Stimulated activated CD4-positive, alpha-beta T cell treated with anti-CD3 and anti-CD28 coated beads, Interleukin-1b, Interleukin-23, amount 100 ng/mL, for 4 hours (primary cell): ENCODE results near the gene NKX6-1.

Experiments
- DNase-seq, 2 donors: peaks; one replicate each; pipeline ENCODE4 v3.0.0-alpha.2; 2020; ENCODE audit warnings: low read depth in 2 of 2

Gene NKX6-1

DNA sequence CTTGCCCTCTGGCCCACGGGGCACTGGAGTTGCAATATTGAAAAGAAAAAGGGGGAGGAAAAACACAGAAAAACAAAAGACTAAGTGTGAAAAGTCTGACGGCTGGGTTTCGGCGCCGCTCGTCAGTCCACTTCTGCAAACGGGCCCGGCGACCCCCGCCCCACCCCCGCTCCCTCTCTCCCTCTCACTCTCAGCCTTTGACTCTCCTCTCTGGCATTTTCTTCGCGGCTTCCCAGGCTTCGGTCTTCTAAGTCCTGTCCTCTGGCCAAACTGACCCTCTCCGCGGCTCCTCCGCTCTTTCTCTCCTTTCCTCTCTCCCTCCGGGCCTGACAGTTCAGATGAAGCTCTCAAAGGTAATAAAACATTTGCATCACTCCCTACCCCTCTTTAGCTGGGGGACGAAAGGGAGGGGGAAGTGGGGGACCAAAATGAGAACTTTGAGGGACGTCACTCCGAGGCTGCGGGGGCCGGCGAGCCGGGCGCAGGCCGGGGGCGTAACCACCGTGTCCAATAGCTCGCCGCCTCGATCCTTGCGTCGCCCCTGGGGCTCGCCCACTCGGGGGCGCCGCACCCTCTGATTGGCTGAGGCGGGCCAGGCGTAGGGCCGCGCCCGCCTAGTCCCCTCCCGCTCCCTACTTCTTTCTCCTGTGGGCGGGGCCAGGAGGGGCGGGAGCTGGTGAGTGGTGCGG, at the start of gene NKX6-1:
Gene NKX6-1, minus strand, starts transcription at position 358 of the 689 bp plus-strand sequence. CDS start 1,064 bp downstream, outside the sequence.
- no peak for DNase-seq

DNA sequence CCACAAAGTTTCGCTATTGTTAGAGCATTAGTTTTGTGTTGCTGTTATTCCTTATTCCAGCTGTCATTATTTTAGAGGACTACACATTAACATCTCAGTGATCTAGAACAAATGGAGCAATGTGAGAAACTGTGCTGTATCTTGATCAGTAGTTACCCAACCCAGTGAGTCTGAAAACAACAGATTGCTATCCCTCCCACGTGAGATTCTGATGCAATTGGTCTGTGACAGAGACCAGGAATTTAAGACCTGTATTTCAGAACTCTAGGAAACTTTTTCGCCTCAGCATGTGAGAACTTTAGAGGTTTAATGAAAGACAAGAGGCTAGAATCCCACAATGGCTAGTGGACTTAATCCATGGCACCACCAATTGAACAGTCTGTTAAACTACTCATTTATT, 48.1 kb upstream of the NKX6-1 start:
- no peak for DNase-seq

DNA sequence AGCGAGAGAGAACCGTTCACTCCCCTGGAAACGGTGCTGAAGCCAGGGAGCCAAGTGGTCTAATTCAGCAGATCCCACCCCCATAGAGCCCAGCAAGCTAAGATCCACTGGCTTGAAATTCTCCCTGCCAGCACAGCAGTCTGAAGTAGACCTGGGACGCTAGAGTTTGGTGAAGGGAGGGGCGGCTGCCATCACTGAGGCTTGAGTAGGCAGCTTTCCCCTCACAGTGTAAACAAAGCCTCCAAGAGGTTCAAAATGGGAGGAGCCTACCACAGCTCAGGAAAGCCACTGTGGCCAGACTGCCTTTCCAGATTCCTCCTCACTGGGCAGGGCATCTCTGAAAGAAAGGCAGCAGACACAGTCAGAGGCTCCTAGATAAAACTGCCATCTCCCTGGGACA, 46.0 kb upstream of the NKX6-1 start:
- DNase-seq: no peak

DNA sequence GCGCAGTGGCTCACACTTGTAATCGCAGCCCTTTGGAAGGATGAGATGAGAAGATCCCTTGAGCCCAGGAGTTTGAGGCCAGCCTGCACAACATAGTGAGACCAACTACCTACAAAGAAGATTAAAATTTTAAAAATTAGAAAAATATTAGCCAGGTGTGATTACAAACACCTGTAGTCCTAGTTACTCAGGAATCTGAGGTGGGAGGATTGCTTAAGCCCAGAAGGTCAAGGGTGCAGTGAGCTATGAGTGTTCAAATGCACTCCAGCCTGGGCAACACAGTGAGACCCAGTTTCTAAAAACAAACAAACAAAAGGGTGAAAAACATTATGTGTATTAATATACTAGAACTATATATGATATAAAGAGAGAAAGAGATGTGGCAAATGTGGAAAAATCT, 36.8 kb upstream of the NKX6-1 start:
- DNase-seq: no peak

DNA sequence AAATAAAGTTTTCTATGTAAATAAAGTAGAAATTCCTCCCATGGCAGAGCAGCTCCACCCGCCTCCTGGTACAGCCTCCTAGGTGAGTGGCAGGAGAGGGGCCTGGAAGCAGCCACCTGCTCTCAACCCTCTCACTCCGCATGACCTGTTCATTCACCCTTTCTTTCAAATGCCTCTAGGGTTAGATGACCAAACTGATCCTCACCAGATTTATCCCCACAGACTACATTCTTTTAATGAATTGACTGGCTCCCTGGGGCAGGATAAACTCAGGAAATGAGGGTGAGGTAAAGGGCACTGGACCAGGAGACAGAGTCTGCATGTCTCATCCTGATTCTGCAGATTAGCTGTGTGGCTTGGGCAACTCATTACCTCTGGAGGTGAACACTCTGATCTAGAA, 32.6 kb upstream of the NKX6-1 start:
- no peak for DNase-seq

DNA sequence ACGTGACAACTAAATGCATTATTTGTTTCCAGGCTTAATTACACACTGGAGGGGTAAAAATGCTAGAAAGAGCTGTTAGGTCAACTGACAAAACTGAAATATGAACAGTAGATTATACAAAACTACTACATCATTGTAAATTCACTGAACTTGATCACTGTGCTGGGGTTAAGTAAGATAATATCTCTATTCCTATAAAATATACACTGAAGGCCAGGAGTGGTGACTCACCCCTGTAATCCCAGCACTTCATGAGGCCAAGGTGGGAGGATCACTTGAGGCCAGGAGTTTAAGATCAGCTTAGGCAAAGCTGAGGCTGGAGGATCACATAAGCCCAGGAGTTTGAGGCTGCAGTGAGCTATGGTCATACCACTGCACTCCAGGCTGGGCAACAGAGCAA, 31.8 kb upstream of the NKX6-1 start:
- DNase-seq: no peak

DNA sequence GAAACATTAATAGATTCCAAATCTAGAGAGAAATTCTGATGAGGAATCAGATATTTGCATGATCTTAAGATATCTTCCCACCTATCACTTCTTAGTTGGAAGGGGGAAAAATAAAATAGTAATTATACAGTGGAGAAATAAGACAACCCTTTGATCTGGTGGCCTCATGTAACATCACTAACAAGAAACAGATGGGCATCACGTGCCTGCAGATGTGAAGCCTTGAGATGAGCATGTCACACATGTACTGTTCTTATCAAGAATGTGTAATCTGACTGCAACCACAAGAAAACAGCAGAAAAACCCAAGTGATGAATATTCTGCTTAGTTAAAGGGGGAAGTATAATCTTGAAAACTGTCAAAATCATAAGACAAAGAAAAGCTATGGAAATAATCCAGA, 31.4 kb upstream of the NKX6-1 start:
- DNase-seq: no peak

DNA sequence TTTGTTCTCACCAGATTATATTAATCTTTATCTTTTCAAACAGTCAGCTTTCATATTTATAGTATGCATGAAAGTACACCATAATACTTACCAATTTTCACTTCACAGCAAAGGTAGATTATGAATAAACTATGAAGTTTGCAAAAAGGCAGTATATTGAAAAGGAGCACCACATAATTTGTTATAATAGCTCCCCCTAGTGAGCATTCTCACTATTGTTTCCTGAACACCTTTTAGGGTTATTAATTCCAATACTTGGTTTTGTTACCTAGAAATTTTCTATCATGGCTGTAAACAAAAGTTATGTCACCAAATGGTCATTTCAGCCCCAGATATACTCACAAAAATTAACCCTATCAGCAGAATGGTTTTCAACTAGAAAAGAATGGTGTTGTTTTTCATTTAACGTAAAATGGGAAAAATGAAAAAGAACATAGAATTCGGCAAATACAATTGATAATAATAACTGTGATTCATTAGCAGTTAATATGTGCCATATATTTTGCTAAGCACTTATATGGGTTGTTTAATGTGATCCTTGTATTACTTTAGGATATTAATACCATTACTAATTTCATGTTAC, 30.2 kb upstream of the NKX6-1 start:
- DNase-seq: no peak

DNA sequence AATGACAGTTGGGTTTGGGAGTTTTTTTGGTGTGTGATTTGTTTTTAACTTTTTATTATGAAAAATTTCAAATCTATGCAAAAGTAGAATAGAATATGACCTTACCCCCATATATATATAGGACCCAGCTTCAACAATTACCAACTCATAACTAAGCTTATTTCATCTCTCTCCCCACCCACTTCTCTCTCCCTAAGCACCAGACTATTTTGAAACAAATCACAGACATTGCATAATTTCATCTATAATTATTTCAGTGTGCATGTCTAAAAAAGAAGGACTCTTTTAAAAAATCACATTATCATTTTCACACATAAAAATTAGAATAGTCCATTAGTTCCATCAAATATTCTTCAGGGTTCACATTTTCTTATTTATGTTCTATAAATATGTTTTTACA, 28.3 kb upstream of the NKX6-1 start:
- DNase-seq: no peak

DNA sequence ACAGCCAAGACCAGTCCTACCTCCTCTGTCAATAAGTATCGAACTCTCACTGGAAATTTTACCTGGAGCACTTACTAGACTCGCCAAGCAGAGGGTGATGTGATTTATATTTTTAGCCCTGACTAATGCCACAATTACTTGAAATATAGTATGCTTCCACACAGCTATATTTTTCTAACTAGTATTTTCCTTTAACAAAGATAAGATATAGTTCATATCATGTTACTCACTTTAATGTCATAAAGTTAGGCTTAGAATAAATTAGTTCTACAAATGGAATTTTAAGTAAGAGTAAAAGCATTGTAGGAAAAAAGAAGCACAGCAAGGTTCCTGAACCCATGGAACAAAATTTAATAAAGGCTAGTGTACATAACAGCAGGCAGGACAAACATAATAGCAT, 16.0 kb upstream of the NKX6-1 start:
- no peak for DNase-seq

DNA sequence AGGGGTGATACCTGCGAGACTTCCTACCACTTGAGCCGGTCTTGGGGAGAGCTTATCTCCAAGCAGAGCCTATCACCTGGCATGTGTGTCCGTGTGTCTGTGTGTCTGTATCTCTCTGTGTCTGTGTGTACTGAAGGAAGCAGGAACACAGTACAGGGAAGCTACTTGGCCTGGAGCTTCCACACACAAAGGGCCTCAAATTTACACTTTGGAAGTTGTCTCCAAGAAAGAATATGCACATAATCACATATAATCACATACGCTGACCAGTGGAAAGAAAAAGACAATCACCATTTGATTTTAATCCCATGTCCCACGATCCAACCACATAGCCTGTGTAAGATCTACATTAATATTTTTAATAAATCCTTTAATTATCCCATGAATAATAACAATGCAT, 13.2 kb upstream of the NKX6-1 start:
- DNase-seq: no peak

DNA sequence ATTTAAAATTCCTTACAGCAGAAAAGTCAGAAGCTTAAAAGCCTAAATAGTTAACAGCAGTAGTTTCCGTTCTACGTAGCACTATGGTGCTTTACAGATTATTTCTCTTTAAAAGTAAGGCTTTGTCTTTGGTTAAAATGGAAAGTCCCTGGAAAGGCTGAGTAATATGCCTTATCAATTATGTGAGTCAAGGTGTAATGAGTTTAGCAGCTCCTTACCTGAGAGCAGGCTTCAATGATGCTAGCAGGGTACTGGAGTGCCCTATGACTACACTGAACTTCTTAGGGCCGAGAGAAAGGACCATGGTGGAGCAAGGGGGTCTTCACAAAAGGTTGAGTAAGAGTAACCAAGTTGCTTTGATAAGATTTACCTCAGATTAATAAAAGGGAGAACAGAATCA, 12.6 kb upstream of the NKX6-1 start:
- no peak for DNase-seq

DNA sequence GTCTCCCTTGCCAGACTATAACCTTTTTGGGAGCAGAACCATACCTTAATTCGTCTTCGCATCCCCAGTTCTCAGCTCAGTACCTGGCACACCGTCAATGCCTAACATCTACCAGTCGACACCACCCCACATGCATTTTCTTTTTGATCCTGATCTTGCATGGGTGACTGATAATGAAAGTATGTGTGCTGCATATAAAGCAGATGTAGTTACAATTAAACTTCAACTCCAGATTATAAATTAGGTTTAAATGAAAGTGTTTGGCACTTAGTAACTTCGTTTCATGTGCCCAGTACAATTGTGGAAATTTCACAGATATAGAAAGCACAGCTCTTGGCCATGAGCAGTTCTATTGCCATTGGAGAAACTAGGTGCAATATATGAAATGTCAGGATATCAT, 8.8 kb upstream of the NKX6-1 start:
- DNase-seq: no peak

DNA sequence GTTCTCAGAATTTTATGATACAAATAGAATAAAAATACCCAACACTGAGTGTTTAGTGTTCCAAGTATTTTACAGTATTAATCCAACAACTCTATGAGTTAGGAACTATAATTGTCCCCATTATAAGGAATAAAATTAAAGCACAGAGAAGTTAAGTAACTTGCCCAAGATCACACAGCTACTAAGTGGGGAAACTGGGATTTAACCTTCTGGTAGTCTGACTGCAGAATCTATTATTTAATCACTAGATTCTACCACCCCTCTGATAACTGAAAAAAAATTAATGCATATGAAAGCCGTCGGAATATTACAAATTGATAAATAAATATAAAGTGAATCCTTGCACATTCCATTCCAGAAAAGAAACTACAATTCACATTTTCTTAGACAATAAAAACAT, 5.7 kb upstream of the NKX6-1 start:
- no peak for DNase-seq

DNA sequence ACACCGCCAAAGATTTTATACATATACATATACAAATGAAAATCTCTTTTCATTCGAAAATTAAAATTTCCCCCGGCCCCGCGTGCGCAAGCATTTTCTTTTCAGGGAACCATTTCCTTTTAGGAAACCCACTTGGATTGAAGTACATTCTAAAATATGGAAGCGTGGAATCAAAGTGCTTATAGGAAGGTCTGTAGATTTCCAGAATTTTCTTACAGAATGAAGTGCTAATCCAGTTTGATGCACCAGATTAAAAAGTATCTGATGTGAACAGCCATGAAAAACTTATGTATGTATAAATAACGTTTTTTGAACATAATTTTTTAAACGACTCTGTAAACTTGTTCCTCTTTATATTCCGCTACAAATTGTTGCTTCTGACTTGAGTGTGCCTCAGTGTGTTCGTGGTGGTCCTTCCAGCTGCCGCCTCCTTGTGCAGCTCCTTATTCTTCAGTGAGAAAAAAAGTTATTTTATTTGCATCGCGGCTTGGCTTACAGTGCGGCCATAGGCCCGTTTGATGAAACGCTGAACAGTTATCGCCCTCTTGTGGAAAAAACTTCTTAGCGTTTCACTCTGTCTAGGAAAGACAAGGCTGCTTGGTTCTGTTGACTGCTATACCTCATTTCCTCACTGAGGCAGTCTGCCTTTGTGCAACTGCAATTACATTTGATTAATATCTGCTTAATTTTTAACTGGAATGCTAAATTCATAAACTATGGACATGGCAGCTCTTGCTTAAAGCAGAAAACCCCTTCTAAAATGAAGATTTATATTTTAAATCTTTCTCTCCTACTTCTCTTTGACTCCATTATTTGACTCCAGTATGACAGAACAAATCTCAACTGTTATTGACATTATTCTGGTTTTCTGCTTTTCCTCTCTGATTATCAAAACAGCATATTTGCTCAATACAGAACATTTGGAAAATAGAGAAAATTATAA, 4.7 kb upstream of the NKX6-1 start:
- no peak for DNase-seq

DNA sequence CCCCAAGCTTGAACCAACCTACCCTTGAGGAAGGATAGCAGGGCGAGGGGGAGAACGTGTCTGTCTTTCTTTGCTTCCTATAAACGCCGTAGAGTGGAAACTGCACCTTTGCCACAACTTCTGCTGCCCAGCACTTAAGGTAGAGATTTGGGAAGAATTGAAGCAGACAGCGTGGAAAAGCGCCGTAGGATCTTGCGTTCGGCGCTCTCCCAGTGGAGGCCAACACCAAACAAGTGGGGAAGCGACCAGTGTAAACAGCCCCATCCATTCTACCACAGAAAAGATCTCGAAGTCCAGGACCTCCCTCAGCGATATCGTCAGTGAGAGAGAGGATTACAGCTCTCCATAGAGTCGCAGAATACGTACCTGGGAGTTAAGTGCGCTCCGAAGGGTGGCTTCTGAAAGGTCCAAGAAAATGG, 3.9 kb upstream of the NKX6-1 start:
- DNase-seq: no peak

DNA sequence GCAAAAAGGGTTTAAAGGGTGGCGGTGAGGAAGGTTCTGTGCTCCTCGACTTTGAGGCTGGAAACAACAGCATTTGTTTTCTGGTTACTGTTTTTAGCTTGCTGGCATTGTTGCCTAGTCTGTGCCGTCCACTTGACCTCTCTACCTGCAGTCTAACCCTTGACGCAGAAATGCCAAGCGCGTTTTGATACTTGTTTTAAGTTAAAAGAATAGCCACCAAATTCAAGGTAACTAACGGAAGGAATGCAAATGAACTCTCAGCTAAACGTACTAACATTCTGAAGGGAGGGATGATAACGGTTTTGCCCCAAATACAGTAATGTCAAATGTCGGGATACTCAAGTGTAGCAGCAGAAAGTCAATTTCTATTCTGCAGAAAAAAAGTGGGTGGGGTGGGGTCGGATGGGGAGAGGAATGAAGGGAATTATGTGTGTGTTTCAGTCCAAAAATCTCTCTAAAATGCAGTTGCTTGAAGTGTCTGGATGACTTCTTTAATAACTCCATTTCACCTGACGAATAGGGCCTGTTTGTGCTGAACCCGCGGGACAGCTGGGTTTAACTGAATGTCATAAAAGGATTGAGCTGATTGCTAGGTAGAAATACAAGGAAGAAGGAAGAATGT, 3.4 kb upstream of the NKX6-1 start:
- no peak for DNase-seq

DNA sequence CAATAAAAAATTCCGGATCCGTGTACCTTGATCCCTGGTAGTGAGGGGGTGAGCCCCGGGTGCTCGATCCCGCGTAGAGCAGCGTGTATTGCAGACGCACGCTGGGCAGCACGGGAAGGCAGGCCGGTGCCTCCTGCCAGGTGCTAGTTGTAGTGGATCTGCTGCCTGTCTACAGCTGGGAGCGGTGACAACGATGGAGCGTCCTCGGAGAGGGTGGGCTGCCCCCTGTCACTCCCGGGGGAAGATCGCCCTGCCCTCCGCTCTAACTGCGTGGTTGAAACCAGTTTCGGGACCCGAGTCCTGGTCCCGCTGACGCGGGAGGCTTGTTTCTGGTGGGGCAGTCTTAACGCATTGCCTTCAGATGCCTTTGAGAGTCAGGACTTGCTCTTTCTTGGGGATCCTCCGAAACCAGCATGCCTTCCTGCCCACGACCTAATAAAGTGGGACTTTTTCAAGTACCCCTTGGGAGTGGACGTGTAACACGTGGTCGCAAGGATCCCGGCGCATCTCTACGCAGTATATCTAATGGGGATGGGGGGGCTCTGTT, 2.7 kb upstream of the NKX6-1 start:
- DNase-seq: no peak

DNA sequence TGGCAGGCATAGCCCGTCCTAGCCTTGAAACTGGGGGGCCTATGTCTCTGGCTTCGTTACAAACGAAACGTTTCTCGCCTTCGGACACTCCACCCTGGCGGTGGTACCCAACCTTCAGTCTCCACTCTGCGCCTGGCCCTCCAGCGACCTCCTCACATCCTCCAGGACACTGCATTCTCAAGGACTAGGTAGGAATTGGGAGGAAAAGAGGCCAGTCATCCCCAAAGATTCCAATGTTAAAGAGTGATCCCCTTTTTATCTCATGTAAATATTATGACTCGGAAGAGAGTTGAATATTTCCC, 2.1 kb upstream of the NKX6-1 start:
- no peak for DNase-seq

DNA sequence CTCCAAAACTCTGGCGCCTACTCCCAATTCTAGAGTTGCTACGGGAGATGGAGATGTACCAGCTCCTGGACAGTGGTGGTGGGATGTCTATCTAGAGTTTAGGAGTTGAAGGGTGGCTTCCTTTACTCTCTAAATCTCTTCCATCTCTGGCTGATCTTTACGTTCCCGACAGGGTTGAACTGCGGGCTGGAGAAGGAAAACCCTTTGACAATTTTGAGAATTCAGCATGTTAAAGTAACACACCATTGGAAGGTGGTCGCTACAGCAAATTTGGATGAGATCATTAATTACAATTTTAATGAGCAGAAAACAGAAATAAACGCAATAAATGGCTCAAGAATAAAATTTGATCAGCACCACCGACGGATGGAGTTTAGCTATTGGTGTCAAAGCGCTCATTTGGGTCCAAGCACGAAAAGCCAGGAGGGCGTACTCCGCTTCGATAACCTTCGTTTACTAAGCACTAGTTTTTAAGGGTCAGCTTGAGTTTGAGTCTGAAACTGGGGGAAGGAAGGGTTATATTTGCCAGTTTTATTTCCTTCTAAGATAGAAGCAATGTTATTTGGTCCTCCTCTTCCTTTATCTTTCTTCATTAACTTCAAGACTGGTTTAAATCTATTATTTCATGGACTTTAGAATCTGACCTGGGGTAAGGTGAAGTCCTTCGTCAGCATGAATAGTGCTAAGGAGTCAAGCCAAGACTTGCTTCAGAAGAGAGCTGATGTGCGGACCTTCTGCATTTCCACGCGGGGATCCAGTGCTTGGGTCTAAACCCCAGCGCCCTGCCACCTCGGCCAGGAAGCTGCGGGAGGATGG, 1.5 kb upstream of the NKX6-1 start:
- no peak for DNase-seq

DNA sequence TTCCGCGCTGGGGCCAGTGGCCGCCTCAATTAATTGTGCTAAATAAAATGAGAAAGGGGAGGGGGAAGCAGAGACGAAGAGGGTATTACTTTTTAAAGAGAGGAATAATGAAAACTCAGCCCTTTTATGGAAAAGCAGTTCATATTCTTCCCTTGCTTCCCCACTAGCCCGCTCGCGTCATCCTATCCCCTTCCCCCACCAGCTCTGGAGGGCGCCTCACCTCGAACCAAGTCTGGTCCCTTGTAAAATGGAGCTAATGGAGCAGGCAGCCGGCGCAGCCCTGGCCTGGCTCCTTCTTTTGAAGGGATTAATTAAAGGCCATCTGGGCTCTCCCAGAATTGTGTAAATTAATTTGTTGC, 511 bp upstream of the NKX6-1 start:
- no peak for DNase-seq
